ENCODE data around the gene VASH1.

VASH1 gene

DNA sequence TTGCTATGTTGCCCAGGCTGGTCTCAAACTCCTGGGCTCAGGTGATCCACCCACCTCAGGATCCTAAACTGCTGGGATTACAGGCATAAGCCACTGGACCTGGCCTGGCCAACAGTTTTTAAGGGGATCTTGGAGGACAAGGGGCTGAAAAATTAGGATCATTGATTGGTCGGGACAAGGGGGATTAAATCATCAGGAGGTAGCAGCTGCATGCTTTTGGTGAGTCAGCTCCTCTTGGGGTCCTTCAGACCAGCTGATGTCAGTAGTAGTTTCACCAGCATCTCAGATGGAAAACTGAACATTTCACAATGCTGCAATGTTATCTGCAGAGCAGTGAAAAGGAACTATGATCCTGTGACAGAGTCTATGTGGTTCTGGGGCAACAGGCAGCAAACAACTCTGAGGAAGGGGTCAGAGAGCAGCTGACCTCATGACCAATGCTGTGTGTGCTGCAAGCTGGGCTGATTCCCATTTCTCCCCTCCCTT, 71.3 kb downstream of the VASH1 start:
- no peak for DNase-seq (ENCODE audit: low read depth)

All from stromal cell of bone marrow (primary cell).